Measurements from ENCODE around the gene ZFP62.
A peak's percentile ranks its signal among the peaks of the same experiment; 100 is the strongest.
"Not testable (repeated sequence)": the region's sequence is repeated elsewhere in the genome, so short reads cannot be mapped to it uniquely, and the experiment has no call there.

ZFP62 gene

GRCh38 chr5:180860887-180861822 lies at the start of gene ZFP62:
TSS of gene ZFP62 (minus strand) at chr5:180861276. CDS start at chr5:180861219, 57 bp downstream.
- Histone ChIP-seq H3K36me3 (ENCODE audit: control insufficient read depth, insufficient read depth, low read length) (peaks cover 21% of the 10 kb centered on the region), H3K27ac (ENCODE audit: low read depth, low read length) (peak within 1 kb of the TSS; percentile 90), H3K9ac (ENCODE audit: low read length) (peak within 1 kb of the TSS; percentile 92), H3K9me3 (ENCODE audit: control insufficient read depth, insufficient read depth, low read depth, low read length) (no peaks in the 10 kb centered on the region), H3K4me1 (ENCODE audit: control insufficient read depth, insufficient read depth, low read length) (peaks cover 10% of the 10 kb centered on the region), H3K27me3 (ENCODE audit: control insufficient read depth, insufficient read depth, low read length) (no peaks in the 10 kb centered on the region), H3K4me3 (ENCODE audit: low read depth, low read length) (peak within 1 kb of the TSS; percentile 100)

GRCh38 chr5:180910735-180911134 lies 49.7 kb upstream of the ZFP62 start:
- Histone ChIP-seq H3K4me3 (ENCODE audit: low read depth, low read length) (no peak overlapping the region), H3K9me3 (ENCODE audit: control insufficient read depth, insufficient read depth, low read depth, low read length) (peaks cover 5% of the 10 kb centered on the region), H3K4me1 (ENCODE audit: control insufficient read depth, insufficient read depth, low read length) (peaks cover 8% of the 10 kb centered on the region), H3K36me3 (ENCODE audit: control insufficient read depth, insufficient read depth, low read length) (no peaks in the 10 kb centered on the region), H3K9ac (ENCODE audit: low read length) (no peak overlapping the region), H3K27me3 (ENCODE audit: control insufficient read depth, insufficient read depth, low read length) (no peaks in the 10 kb centered on the region), H3K27ac (ENCODE audit: low read depth, low read length) (no peak overlapping the region)

- Histone ChIP-seq H3K9me3 (ENCODE audit: control insufficient read depth, insufficient read depth, low read depth, low read length) (peaks cover 4% of the 10 kb centered on the region), H3K27me3 (ENCODE audit: control insufficient read depth, insufficient read depth, low read length) (no peaks in the 10 kb centered on the region), H3K27ac (ENCODE audit: low read depth, low read length) (no peak overlapping the region), H3K9ac (ENCODE audit: low read length) (no peak overlapping the region), H3K4me1 (ENCODE audit: control insufficient read depth, insufficient read depth, low read length) (peaks cover 8% of the 10 kb centered on the region), H3K36me3 (ENCODE audit: control insufficient read depth, insufficient read depth, low read length) (no peaks in the 10 kb centered on the region), H3K4me3 (ENCODE audit: low read depth, low read length) (no peak overlapping the region)
Observed at GRCh38 chr5:180910182-180910581, 49.1 kb upstream of the ZFP62 start.

- Histone ChIP-seq H3K4me3 (ENCODE audit: low read depth, low read length) (no peak overlapping the region), H3K9me3 (ENCODE audit: control insufficient read depth, insufficient read depth, low read depth, low read length) (peaks cover 4% of the 10 kb centered on the region), H3K27me3 (ENCODE audit: control insufficient read depth, insufficient read depth, low read length) (no peaks in the 10 kb centered on the region), H3K4me1 (ENCODE audit: control insufficient read depth, insufficient read depth, low read length) (peaks cover 8% of the 10 kb centered on the region), H3K36me3 (ENCODE audit: control insufficient read depth, insufficient read depth, low read length) (no peaks in the 10 kb centered on the region), H3K27ac (ENCODE audit: low read depth, low read length) (no peak overlapping the region), H3K9ac (ENCODE audit: low read length) (no peak overlapping the region)
Observed at GRCh38 chr5:180909782-180910181, 48.7 kb upstream of the ZFP62 start.

- no peak overlapping the region for H3K9ac ChIP-seq (ENCODE audit: low read length)
- no peaks in the 10 kb centered on the region for H3K36me3 ChIP-seq (ENCODE audit: control insufficient read depth, insufficient read depth, low read length)
- H3K4me1 ChIP-seq (ENCODE audit: control insufficient read depth, insufficient read depth, low read length): peaks cover 8% of the 10 kb centered on the region
- H3K27me3 ChIP-seq (ENCODE audit: control insufficient read depth, insufficient read depth, low read length): no peaks in the 10 kb centered on the region
- H3K4me3 ChIP-seq (ENCODE audit: low read depth, low read length): no peak overlapping the region
- H3K27ac ChIP-seq (ENCODE audit: low read depth, low read length): no peak overlapping the region
- H3K9me3 ChIP-seq (ENCODE audit: control insufficient read depth, insufficient read depth, low read depth, low read length): peaks cover 4% of the 10 kb centered on the region
Observed at GRCh38 chr5:180908998-180909731, 48.1 kb upstream of the ZFP62 start.

- no peak overlapping the region for H3K27ac ChIP-seq (ENCODE audit: low read depth, low read length)
- H3K9me3 ChIP-seq (ENCODE audit: control insufficient read depth, insufficient read depth, low read depth, low read length): peaks cover 4% of the 10 kb centered on the region
- no peak overlapping the region for H3K9ac ChIP-seq (ENCODE audit: low read length)
- H3K4me3 ChIP-seq (ENCODE audit: low read depth, low read length): peak overlapping the region; percentile 21; the same call in 1 of the 2 replicates
- H3K27me3 ChIP-seq (ENCODE audit: control insufficient read depth, insufficient read depth, low read length): no peaks in the 10 kb centered on the region
- H3K4me1 ChIP-seq (ENCODE audit: control insufficient read depth, insufficient read depth, low read length): peaks cover 8% of the 10 kb centered on the region
- no peaks in the 10 kb centered on the region for H3K36me3 ChIP-seq (ENCODE audit: control insufficient read depth, insufficient read depth, low read length)
Observed at GRCh38 chr5:180908400-180908799, 47.3 kb upstream of the ZFP62 start.

- H3K9ac ChIP-seq (ENCODE audit: low read length): no peak overlapping the region
- H3K4me1 ChIP-seq (ENCODE audit: control insufficient read depth, insufficient read depth, low read length): no peaks in the 10 kb centered on the region
- H3K9me3 ChIP-seq (ENCODE audit: control insufficient read depth, insufficient read depth, low read depth, low read length): no peaks in the 10 kb centered on the region
- no peak overlapping the region for H3K27ac ChIP-seq (ENCODE audit: low read depth, low read length)
- no peaks in the 10 kb centered on the region for H3K27me3 ChIP-seq (ENCODE audit: control insufficient read depth, insufficient read depth, low read length)
- no peaks in the 10 kb centered on the region for H3K36me3 ChIP-seq (ENCODE audit: control insufficient read depth, insufficient read depth, low read length)
- H3K4me3 ChIP-seq (ENCODE audit: low read depth, low read length): no peak overlapping the region
Observed at GRCh38 chr5:180901319-180902009, 40.4 kb upstream of the ZFP62 start.

GRCh38 chr5:180900178-180900577 lies 39.1 kb upstream of the ZFP62 start:
- Histone ChIP-seq H3K27me3 (ENCODE audit: control insufficient read depth, insufficient read depth, low read length) (no peaks in the 10 kb centered on the region), H3K36me3 (ENCODE audit: control insufficient read depth, insufficient read depth, low read length) (no peaks in the 10 kb centered on the region), H3K9me3 (ENCODE audit: control insufficient read depth, insufficient read depth, low read depth, low read length) (no peaks in the 10 kb centered on the region), H3K9ac (ENCODE audit: low read length) (no peak overlapping the region), H3K4me3 (ENCODE audit: low read depth, low read length) (no peak overlapping the region), H3K27ac (ENCODE audit: low read depth, low read length) (no peak overlapping the region), H3K4me1 (ENCODE audit: control insufficient read depth, insufficient read depth, low read length) (no peaks in the 10 kb centered on the region)

GRCh38 chr5:180898621-180899246 lies 37.7 kb upstream of the ZFP62 start, which contains the start of gene BTNL8:
TSS of gene BTNL8 (plus strand) at chr5:180899159. CDS start at chr5:180899311, 152 bp downstream.
- Histone ChIP-seq H3K27ac (ENCODE audit: low read depth, low read length) (no peak within 1 kb of the TSS), H3K36me3 (ENCODE audit: control insufficient read depth, insufficient read depth, low read length) (no peaks in the 10 kb centered on the region), H3K4me1 (ENCODE audit: control insufficient read depth, insufficient read depth, low read length) (no peaks in the 10 kb centered on the region), H3K27me3 (ENCODE audit: control insufficient read depth, insufficient read depth, low read length) (no peaks in the 10 kb centered on the region), H3K9ac (ENCODE audit: low read length) (no peak within 1 kb of the TSS), H3K9me3 (ENCODE audit: control insufficient read depth, insufficient read depth, low read depth, low read length) (no peaks in the 10 kb centered on the region), H3K4me3 (ENCODE audit: low read depth, low read length) (no peak within 1 kb of the TSS)

GRCh38 chr5:180895330-180895729 lies 34.3 kb upstream of the ZFP62 start:
- H3K27ac ChIP-seq (ENCODE audit: low read depth, low read length); H3K4me1 ChIP-seq (ENCODE audit: control insufficient read depth, insufficient read depth, low read length); H3K27me3 ChIP-seq (ENCODE audit: control insufficient read depth, insufficient read depth, low read length); H3K4me3 ChIP-seq (ENCODE audit: low read depth, low read length); H3K9ac ChIP-seq (ENCODE audit: low read length); H3K9me3 ChIP-seq (ENCODE audit: control insufficient read depth, insufficient read depth, low read depth, low read length); H3K36me3 ChIP-seq (ENCODE audit: control insufficient read depth, insufficient read depth, low read length): not testable (repeated sequence)
